Activated T-helper 17 cell treated with anti-CD3 and anti-CD28 coated beads, Interleukin-2, amount 50 U/mL, for 72 hours (primary cell): ENCODE data around the gene MYL12B. TPM values are rescaled to one million over a fixed set of nuclear protein-coding genes. Genes with fewer than 3 reads are reported as not detected.
A peak's percentile ranks its signal among the peaks of the same experiment; 100 is the strongest.

Source experiments
- ATAC-seq: fragments of 150-1000 bp; cut with Tn5 transposase; replicated peaks from 2 replicates; pipeline ENCODE4 v1.10.0; 2021; ENCODE audit warnings: mild to moderate bottlenecking, moderate library complexity
- H3K27ac Mint-ChIP-seq: one replicate; pipeline ENCODE4 v1.8.0; 2022; ENCODE audit warnings: mixed read lengths
- H3K27me3 Mint-ChIP-seq: one replicate; pipeline ENCODE4 v1.8.0; 2022; ENCODE audit warnings: mixed read lengths
- H3K36me3 Mint-ChIP-seq: one replicate; pipeline ENCODE4 v1.8.0; 2022; ENCODE audit warnings: low read depth, mild to moderate bottlenecking, mixed read lengths
- H3K4me1 Mint-ChIP-seq: one replicate; pipeline ENCODE4 v1.8.0; 2022; ENCODE audit warnings: mixed read lengths
- H3K4me3 Mint-ChIP-seq: one replicate; pipeline ENCODE4 v1.8.0; 2022; ENCODE audit warnings: mild to moderate bottlenecking, mixed read lengths
- H3K9me3 Mint-ChIP-seq: one replicate; pipeline ENCODE4 v1.8.0; 2022; ENCODE audit warnings: mixed read lengths
- total RNA-seq, 2 donors: library from RNA; stranded (reverse); gene quantifications; one replicate each; pipeline ENCODE4 v1.2.3, GENCODE V29; 2022

The MYL12B gene
- total RNA-seq, 2 donors from 2014 or later = 206 to 271 TPM

GRCh38 chr18:3323900-3324299, 62.0 kb downstream of the MYL12B start:
- Mint-ChIP-seq H3K27me3 (peaks cover 11% of the 10 kb centered on the region), H3K36me3 (no peaks in the 10 kb centered on the region), H3K4me3 (peak overlapping the region; percentile 4), H3K4me1 (peaks cover 16% of the 10 kb centered on the region), H3K9me3 (no peaks in the 10 kb centered on the region), H3K27ac (no peak overlapping the region)
- ATAC-seq = no peak

Other genes starting within 250 kb of the MYL12B start
- 10 to 100 TPM; 45.8 to 78.1 TPM for gene LPIN2, start 249.0 kb upstream of the MYL12B start, total RNA-seq
- 1 to 10 TPM in 1 of 2 donors, under 1 TPM in 1; 0.52 to 2.0 TPM for gene MYOM1, start 42.2 kb upstream of the MYL12B start, total RNA-seq
- gene MYL12A, start 14.3 kb upstream of the MYL12B start, total RNA-seq = 100 to 1,000 TPM; 392 to 483 TPM
- gene TGIF1, start 188.0 kb downstream of the MYL12B start, total RNA-seq = 10 to 100 TPM; 18.6 to 86.1 TPM